H1 (cell line): ENCODE results near the gene PRKACA. TPM values are rescaled to one million over a fixed set of nuclear protein-coding genes. Genes with fewer than 3 reads are reported as not detected.

Experiments
- BACH1 ChIP-seq: IDR thresholded peaks from 2 replicates; pipeline ENCODE4 v1.6.1; 2012; ENCODE audit warnings: low read length, improper control_type of control experiment
- CBX8 ChIP-seq: fragments of 300-800, 300-1000 bp; sonication (generic); IDR thresholded peaks from 2 replicates; pipeline ENCODE4 v1.7.1; 2016; ENCODE audit warnings: low read depth, low read length, borderline replicate concordance
- EGR1 ChIP-seq: IDR thresholded peaks from 2 replicates; pipeline ENCODE4 v1.6.1; 2011; ENCODE audit warnings: low read depth, low read length, borderline replicate concordance
- EP300 ChIP-seq, 2 experiments: IDR thresholded peaks; 1 replicate in 1 of 2; 2 replicates in 1 of 2; pipeline ENCODE4 v1.6.1; 2011 to 2012; ENCODE audit warnings: low read depth in 2 of 2, low read length in 2 of 2, mild to moderate bottlenecking in 2 of 2, borderline replicate concordance in 1 of 2, inconsistent platforms in 1 of 2, moderate library complexity in 1 of 2
- FOSL1 ChIP-seq: IDR thresholded peaks from 2 replicates; pipeline ENCODE4 v1.6.1; 2011; ENCODE audit warnings: mild to moderate bottlenecking, low read depth, low read length, moderate library complexity; ENCODE audit not compliant: insufficient read depth
- GABPA ChIP-seq: IDR thresholded peaks from 2 replicates; pipeline ENCODE4 v1.6.1; 2011; ENCODE audit warnings: mild to moderate bottlenecking, low read length, moderate library complexity, borderline replicate concordance; ENCODE audit not compliant: insufficient read depth
- KDM1A ChIP-seq: fragments of 200-600, 300-600 bp; sonication (generic); IDR thresholded peaks from 2 replicates; pipeline ENCODE4 v1.7.1; 2016; ENCODE audit warnings: mild to moderate bottlenecking, low read length, borderline replicate concordance
- KDM5A ChIP-seq: fragments of 200-600 bp; IDR thresholded peaks from 2 replicates; pipeline ENCODE4 v1.7.1; 2012; ENCODE audit warnings: mild to moderate bottlenecking, low read length, inconsistent platforms, mixed read lengths
- MAFK ChIP-seq: IDR thresholded peaks from 2 replicates; pipeline ENCODE4 v1.6.1; 2012; ENCODE audit warnings: low read depth, mild to moderate bottlenecking, improper control_type of control experiment, low read length
- PHF8 ChIP-seq: fragments of 200-600 bp; sonication (generic); conservative IDR thresholded peaks from 2 replicates; pipeline ENCODE4 v1.7.1; 2012; ENCODE audit warnings: low read depth, mild to moderate bottlenecking, inconsistent platforms, low read length, moderate library complexity
- RFX5 ChIP-seq: IDR thresholded peaks from 2 replicates; pipeline ENCODE4 v1.6.1; 2011; ENCODE audit warnings: low read depth, low read length, improper control_type of control experiment, borderline replicate concordance
- SIX5 ChIP-seq: IDR thresholded peaks from 2 replicates; pipeline ENCODE4 v1.6.1; 2011; ENCODE audit warnings: mild to moderate bottlenecking, low read depth, low read length
- SP4 ChIP-seq: IDR thresholded peaks from 2 replicates; pipeline ENCODE4 v1.6.1; 2012; ENCODE audit warnings: low read length, inconsistent platforms
- TAF7 ChIP-seq: optimal IDR thresholded peaks from 2 replicates; pipeline ENCODE3; 2011; ENCODE audit warnings: low read depth, mild to moderate bottlenecking, inconsistent platforms, low read length, moderate library complexity, borderline replicate concordance
- TEAD4 ChIP-seq: IDR thresholded peaks from 2 replicates; pipeline ENCODE4 v1.6.1; 2012; ENCODE audit warnings: low read depth, low read length, inconsistent platforms, mixed read lengths
- polyA plus RNA-seq, 7 experiments: library from polyadenylated mRNA; depleted of rRNA in 3 of 7; stranded (reverse) in 5 of 7; unstranded in 2 of 7; fragments of >200 nt in 5 of 7; fragments of 200-250 nt in 2 of 7; gene quantifications; 1 replicate in 5 of 7; 2 replicates in 1 of 7; 4 replicates in 1 of 7; pipeline versions ENCODE4 v1.2.1 to v1.2.3, GENCODE V29; 2011 to 2013; ENCODE audit warnings: missing spikeins in 2 of 7, mixed read lengths in 2 of 7
- total RNA-seq: library from RNA; stranded (reverse); fragmentation: NEBNext Ultra II Directional; extraction: Animal tissue kit (Norgen Biotek cat#: 25700); gene quantifications from 2 replicates; pipeline ENCODE4 v1.2.1, GENCODE V29; 2021
- TF ChIP-seq, protein P1 (sequence below): IDR thresholded peaks from 2 replicates; pipeline ENCODE4 v1.6.1; 2011; ENCODE audit warnings: low read depth, mild to moderate bottlenecking, low read length; ENCODE audit not compliant: insufficient read depth
- TF ChIP-seq, protein P2 (sequence below): IDR thresholded peaks from 2 replicates; pipeline ENCODE4 v1.6.1; 2012; ENCODE audit warnings: inconsistent platforms
- TF ChIP-seq, protein P3 (sequence below): IDR thresholded peaks from 2 replicates; pipeline ENCODE4 v1.6.1; 2012; ENCODE audit warnings: inconsistent platforms
- TF ChIP-seq, protein P4 (sequence below), 3 experiments: IDR thresholded peaks; 1 replicate in 2 of 3; 2 replicates in 1 of 3; pipeline versions ENCODE4 v1.5.1 to v1.6.1; 2011; ENCODE audit warnings: low read length in 3 of 3, mild to moderate bottlenecking in 3 of 3, inconsistent platforms in 2 of 3, low read depth in 1 of 3, moderate library complexity in 1 of 3; ENCODE audit not compliant: insufficient read depth in 1 of 3; ENCODE audit errors: control extremely low read depth in 1 of 3

Gene PRKACA
- total and polyA plus RNA-seq, 2 of the 8 experiments (the other 6 are each of a cell fraction or from before 2014, with no cell fraction given): 14.2 to 48.2 TPM

DNA sequence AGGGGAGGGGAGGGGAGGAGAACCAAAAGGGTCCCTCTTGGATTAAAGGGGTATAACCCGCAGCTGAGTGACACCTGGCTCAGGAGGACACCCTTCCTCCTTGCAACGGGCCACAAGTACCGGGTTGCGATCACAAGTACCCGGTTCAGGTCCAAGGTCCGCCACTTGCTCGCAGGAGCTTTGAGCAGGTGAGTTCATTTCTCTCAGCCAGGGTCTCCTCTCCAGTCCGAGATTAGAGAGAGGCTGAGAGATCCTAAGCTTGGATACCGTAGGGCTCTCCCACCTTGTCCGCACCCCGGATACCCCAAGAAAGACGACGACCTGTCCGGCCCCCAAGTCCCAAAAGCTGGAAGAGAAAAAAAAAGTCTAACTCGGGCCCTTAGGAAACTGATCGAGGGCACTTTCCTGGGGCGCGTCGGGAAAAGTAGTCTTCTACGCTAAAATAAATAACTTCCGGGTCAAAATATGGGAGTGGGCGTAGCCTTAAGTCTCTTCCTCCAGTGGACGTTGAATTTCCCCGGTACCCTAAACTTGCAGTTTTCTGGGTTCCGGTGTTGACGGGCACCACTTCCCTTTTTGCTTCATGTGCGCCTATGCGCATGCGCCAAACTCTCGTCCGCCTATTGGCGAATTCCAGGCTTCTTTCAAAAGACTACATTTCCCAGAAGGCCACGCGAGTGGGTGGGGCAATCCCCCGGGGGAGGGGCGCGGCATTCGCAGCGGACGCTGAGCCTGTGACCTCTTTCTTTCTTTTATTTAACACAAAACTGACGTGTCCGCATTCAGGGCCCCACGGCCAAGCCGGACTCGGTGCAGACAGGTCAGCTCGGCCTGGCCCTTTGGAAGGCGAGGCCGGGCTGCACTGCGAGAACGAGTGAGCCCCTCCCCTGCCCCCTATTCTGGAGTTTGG, 36.4 kb downstream of the PRKACA start (continued):
- TF ChIP-seq, protein P1, sequence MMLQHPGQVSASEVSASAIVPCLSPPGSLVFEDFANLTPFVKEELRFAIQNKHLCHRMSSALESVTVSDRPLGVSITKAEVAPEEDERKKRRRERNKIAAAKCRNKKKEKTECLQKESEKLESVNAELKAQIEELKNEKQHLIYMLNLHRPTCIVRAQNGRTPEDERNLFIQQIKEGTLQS: no peak
- no peak for TF ChIP-seq EGR1
- no peak for TF ChIP-seq KDM1A
- peak; percentile 88 for TF ChIP-seq TEAD4
- TF ChIP-seq CBX8: no peak
- peak; percentile 89 for TF ChIP-seq GABPA
- TF ChIP-seq TAF7: no peak
- no peak for TF ChIP-seq BACH1
- TF ChIP-seq SP4: peak; percentile 94
- TF ChIP-seq, protein P2, sequence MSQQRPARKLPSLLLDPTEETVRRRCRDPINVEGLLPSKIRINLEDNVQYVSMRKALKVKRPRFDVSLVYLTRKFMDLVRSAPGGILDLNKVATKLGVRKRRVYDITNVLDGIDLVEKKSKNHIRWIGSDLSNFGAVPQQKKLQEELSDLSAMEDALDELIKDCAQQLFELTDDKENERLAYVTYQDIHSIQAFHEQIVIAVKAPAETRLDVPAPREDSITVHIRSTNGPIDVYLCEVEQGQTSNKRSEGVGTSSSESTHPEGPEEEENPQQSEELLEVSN: no peak
- no peak for TF ChIP-seq FOSL1
- TF ChIP-seq, protein P3, sequence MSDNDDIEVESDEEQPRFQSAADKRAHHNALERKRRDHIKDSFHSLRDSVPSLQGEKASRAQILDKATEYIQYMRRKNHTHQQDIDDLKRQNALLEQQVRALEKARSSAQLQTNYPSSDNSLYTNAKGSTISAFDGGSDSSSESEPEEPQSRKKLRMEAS: no peak
- TF ChIP-seq, protein P4, sequence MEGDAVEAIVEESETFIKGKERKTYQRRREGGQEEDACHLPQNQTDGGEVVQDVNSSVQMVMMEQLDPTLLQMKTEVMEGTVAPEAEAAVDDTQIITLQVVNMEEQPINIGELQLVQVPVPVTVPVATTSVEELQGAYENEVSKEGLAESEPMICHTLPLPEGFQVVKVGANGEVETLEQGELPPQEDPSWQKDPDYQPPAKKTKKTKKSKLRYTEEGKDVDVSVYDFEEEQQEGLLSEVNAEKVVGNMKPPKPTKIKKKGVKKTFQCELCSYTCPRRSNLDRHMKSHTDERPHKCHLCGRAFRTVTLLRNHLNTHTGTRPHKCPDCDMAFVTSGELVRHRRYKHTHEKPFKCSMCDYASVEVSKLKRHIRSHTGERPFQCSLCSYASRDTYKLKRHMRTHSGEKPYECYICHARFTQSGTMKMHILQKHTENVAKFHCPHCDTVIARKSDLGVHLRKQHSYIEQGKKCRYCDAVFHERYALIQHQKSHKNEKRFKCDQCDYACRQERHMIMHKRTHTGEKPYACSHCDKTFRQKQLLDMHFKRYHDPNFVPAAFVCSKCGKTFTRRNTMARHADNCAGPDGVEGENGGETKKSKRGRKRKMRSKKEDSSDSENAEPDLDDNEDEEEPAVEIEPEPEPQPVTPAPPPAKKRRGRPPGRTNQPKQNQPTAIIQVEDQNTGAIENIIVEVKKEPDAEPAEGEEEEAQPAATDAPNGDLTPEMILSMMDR (IDR thresholded peaks at IDR 0.05; ENCODE audit: control extremely low read depth in 1 of 3, insufficient read depth in 1 of 3, low read depth in 1 of 3, low read length in 3 of 3): no peak
- TF ChIP-seq MAFK: no peak
- TF ChIP-seq PHF8: no peak; the same call in 1 of the 2 replicates
- TF ChIP-seq SIX5: peak; percentile 85
- TF ChIP-seq EP300 (IDR thresholded peaks at IDR 0.05; ENCODE audit: borderline replicate concordance in 1 of 2, low read depth in 2 of 2, low read length in 2 of 2): no peak
- no peak for TF ChIP-seq RFX5
- TF ChIP-seq KDM5A: no peak
